ENCODE data around the gene LMOD2.

Gene LMOD2

GRCh38 chr7:123640583-123640982 lies 15.1 kb upstream of the LMOD2 start:
- no peak for DNase-seq (ENCODE audit: low read depth in 2 of 2)

- no peak for DNase-seq (ENCODE audit: low read depth in 2 of 2)
Observed at GRCh38 chr7:123641901-123642300, 13.8 kb upstream of the LMOD2 start.

GRCh38 chr7:123643495-123644441 lies 11.9 kb upstream of the LMOD2 start:
- DNase-seq (ENCODE audit: low read depth in 2 of 2): no peak

GRCh38 chr7:123645516-123645915 lies 10.2 kb upstream of the LMOD2 start:
- no peak for DNase-seq (ENCODE audit: low read depth in 2 of 2)

- no peak for DNase-seq (ENCODE audit: low read depth in 2 of 2)
Observed at GRCh38 chr7:123647106-123647730, 8.4 kb upstream of the LMOD2 start.

- no peak for DNase-seq (ENCODE audit: low read depth in 2 of 2)
Observed at GRCh38 chr7:123649964-123650363, 5.7 kb upstream of the LMOD2 start.

GRCh38 chr7:123650595-123650994 lies 5.1 kb upstream of the LMOD2 start:
- no peak for DNase-seq (ENCODE audit: low read depth in 2 of 2)

- no peak for DNase-seq (ENCODE audit: low read depth in 2 of 2)
Observed at GRCh38 chr7:123652406-123652805, 3.3 kb upstream of the LMOD2 start.

GRCh38 chr7:123653162-123653561 lies 2.5 kb upstream of the LMOD2 start:
- DNase-seq (ENCODE audit: low read depth in 2 of 2): no peak

GRCh38 chr7:123656544-123657303 lies 1.1 kb downstream of the LMOD2 start:
- DNase-seq (ENCODE audit: low read depth in 2 of 2): no peak

GRCh38 chr7:123657304-123657685 lies 1.6 kb downstream of the LMOD2 start:
- DNase-seq (ENCODE audit: low read depth in 2 of 2): no peak

- no peak for DNase-seq (ENCODE audit: low read depth in 2 of 2)
Observed at GRCh38 chr7:123658023-123658422, 2.4 kb downstream of the LMOD2 start.

- DNase-seq (ENCODE audit: low read depth in 2 of 2): no peak
Observed at GRCh38 chr7:123660514-123661354, 5.1 kb downstream of the LMOD2 start.

GRCh38 chr7:123661765-123662164 lies 6.1 kb downstream of the LMOD2 start:
- no peak for DNase-seq (ENCODE audit: low read depth in 2 of 2)

GRCh38 chr7:123662293-123662692 lies 6.6 kb downstream of the LMOD2 start:
- no peak for DNase-seq (ENCODE audit: low read depth in 2 of 2)

- no peak for DNase-seq (ENCODE audit: low read depth in 2 of 2)
Observed at GRCh38 chr7:123662755-123663154, 7.1 kb downstream of the LMOD2 start.

- no peak for DNase-seq (ENCODE audit: low read depth in 2 of 2)
Observed at GRCh38 chr7:123663200-123663599, 7.5 kb downstream of the LMOD2 start.

GRCh38 chr7:123665157-123665556 lies 9.5 kb downstream of the LMOD2 start:
- DNase-seq (ENCODE audit: low read depth in 2 of 2): no peak

GRCh38 chr7:123665896-123666295 lies 10.2 kb downstream of the LMOD2 start:
- DNase-seq (ENCODE audit: low read depth in 2 of 2): no peak

GRCh38 chr7:123666492-123666891 lies 10.8 kb downstream of the LMOD2 start:
- no peak for DNase-seq (ENCODE audit: low read depth in 2 of 2)

- no peak for DNase-seq (ENCODE audit: low read depth in 2 of 2)
Observed at GRCh38 chr7:123669485-123669884, 13.8 kb downstream of the LMOD2 start.

All from stimulated activated CD4-positive, alpha-beta T cell treated with anti-CD3 and anti-CD28 coated beads, Interleukin-4, amount 100 ng/mL, for 48 hours (primary cell).